Measurements from ENCODE around the gene ACSF2. TPM values are rescaled to one million over a fixed set of nuclear protein-coding genes. Genes with fewer than 3 reads are reported as not detected.

The ACSF2 gene
- polyA plus RNA-seq, 1 donor (not counting 4 experiments of a cell fraction or from before 2014, with no cell fraction given): 71.9 TPM

DNA sequence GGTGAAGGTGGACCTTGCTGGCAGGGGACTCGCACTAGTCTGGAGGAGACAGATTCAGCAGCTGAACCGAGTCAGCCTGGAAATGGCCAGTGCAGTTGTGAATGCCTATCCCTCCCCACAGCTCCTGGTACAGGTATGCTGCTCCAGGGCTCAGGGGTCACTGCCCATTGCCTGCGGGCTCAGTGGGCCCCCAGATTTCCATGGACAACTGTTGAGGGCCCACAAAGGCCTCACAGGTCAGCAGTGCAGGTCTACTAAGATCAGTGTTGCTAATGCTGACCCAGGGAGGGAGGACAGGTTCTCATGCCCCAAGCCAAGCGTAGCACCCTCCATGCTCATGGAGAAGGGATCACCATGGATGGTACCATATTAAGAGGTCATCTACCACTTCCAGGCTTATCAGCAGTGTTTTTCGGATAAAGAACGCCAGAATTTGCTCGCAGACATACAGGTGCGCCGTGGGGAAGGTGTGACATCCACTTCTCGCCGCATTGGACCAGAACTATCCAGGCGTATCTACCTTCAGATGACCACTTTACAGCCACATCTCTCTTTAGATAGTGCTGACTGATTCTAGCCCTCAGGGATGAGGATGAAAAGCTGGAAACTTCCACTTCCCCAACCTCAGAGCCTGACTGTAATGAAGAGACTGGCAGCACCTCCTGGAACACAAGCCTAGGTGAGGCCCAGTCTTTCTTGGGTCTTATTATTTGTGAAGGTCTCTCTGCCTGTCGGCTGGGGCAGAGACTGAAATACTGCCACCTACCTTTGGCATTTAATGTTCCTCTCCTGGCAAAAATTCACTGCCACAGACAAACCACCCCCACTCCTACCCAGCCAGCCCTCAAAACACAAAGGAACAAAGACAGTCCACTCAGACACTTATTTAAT is 45.4 kb upstream of the ACSF2 start:
- Histone ChIP-seq H3K36me3 (ENCODE audit: control insufficient read depth in 2 of 2, extremely low read depth in 1 of 2, insufficient read depth in 2 of 2, low read length in 2 of 2) (peaks cover 32 to 38% of the 10 kb centered on the region in 2 experiments), H3K4me1 (ENCODE audit: control insufficient read depth, extremely low read depth, insufficient read depth, low read length) (no peaks in the 10 kb centered on the region), H3K27me3 (ENCODE audit: control insufficient read depth, extremely low read depth, insufficient read depth, low read length) (no peaks in the 10 kb centered on the region), H3K79me2 (ENCODE audit: control insufficient read depth, insufficient read depth, low read length) (no peaks in the 10 kb centered on the region), H4K20me1 (ENCODE audit: control insufficient read depth, extremely low read depth, insufficient read depth, low read length) (no peaks in the 10 kb centered on the region), H3K4me2 (ENCODE audit: control insufficient read depth, extremely low read depth, insufficient read depth, low read depth, low read length) (no peak overlapping the region), H3K9ac (ENCODE audit: control insufficient read depth, extremely low read depth, insufficient read depth, low read length) (no peak overlapping the region), H3K9me1 (ENCODE audit: control insufficient read depth, extremely low read depth, insufficient read depth, low read length) (no peaks in the 10 kb centered on the region), H3K27ac (ENCODE audit: control insufficient read depth, insufficient read depth, low read length) (no peak overlapping the region), H3K4me3 (ENCODE audit: control insufficient read depth in 2 of 3, extremely low read depth in 1 of 3, insufficient read depth in 2 of 3, low read depth in 1 of 3, low read length in 3 of 3) (no peak overlapping the region), H2AFZ (ENCODE audit: control insufficient read depth, low read length) (no peak overlapping the region), H3K9me3 (ENCODE audit: control insufficient read depth, low read depth, low read length) (no peaks in the 10 kb centered on the region)
- DNase-seq (ENCODE audit: low read depth, low spot score): no peak
- no peak for FAIRE-seq
- no peak for TF ChIP-seq EZH2 (IDR thresholded peaks at IDR 0.05; ENCODE audit: low read length)
- TF ChIP-seq, protein P1, sequence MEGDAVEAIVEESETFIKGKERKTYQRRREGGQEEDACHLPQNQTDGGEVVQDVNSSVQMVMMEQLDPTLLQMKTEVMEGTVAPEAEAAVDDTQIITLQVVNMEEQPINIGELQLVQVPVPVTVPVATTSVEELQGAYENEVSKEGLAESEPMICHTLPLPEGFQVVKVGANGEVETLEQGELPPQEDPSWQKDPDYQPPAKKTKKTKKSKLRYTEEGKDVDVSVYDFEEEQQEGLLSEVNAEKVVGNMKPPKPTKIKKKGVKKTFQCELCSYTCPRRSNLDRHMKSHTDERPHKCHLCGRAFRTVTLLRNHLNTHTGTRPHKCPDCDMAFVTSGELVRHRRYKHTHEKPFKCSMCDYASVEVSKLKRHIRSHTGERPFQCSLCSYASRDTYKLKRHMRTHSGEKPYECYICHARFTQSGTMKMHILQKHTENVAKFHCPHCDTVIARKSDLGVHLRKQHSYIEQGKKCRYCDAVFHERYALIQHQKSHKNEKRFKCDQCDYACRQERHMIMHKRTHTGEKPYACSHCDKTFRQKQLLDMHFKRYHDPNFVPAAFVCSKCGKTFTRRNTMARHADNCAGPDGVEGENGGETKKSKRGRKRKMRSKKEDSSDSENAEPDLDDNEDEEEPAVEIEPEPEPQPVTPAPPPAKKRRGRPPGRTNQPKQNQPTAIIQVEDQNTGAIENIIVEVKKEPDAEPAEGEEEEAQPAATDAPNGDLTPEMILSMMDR (optimal IDR thresholded peaks at IDR 0.05 in 1 of 3, IDR thresholded peaks at IDR 0.05 in 1 of 3, conservative IDR thresholded peaks at IDR 0.05 in 1 of 3; ENCODE audit: extremely low read depth in 1 of 3, insufficient read depth in 2 of 3, low read length in 3 of 3): peak; percentile 15 to 34 (median 32)
- dilution Hi-C loops (cut with MboI; ENCODE audit: extremely low pct_ligation_motif_present, low sequenced_read_pairs): no loop called here

DNA sequence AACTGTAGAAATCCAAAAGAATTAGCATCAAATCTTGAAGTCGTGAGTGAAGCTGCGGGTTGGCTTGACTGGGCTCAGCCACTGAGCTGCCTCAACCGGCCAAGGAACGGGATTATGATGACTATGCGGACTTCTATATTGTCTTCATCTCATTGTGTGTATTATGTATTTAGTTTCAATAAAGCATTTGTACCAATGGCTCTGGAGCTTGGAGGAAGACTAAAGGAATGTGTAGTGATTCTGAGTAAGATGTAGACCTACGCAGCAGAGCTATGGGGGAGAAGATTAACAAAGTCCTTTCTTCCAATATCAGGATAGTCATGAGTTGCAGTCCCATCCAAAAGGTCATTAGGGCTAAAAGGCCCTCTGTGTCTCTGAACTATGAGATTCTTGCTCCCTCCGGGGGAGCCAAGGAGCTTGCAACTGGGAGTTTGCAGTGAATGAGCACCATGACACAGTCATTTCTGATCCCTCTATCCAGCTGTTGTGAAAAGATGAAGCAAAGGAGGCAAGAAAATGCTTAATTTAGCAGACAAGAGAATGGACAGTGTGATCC is 44.7 kb upstream of the ACSF2 start:
- Histone ChIP-seq H3K4me3 (ENCODE audit: control insufficient read depth in 2 of 3, extremely low read depth in 1 of 3, insufficient read depth in 2 of 3, low read depth in 1 of 3, low read length in 3 of 3) (no peak overlapping the region), H3K4me1 (ENCODE audit: control insufficient read depth, extremely low read depth, insufficient read depth, low read length) (no peaks in the 10 kb centered on the region), H3K9me3 (ENCODE audit: control insufficient read depth, low read depth, low read length) (no peaks in the 10 kb centered on the region), H3K27me3 (ENCODE audit: control insufficient read depth, extremely low read depth, insufficient read depth, low read length) (no peaks in the 10 kb centered on the region), H4K20me1 (ENCODE audit: control insufficient read depth, extremely low read depth, insufficient read depth, low read length) (no peaks in the 10 kb centered on the region), H3K9me1 (ENCODE audit: control insufficient read depth, extremely low read depth, insufficient read depth, low read length) (no peaks in the 10 kb centered on the region), H3K4me2 (ENCODE audit: control insufficient read depth, extremely low read depth, insufficient read depth, low read depth, low read length) (no peak overlapping the region), H3K36me3 (ENCODE audit: control insufficient read depth in 2 of 2, extremely low read depth in 1 of 2, insufficient read depth in 2 of 2, low read length in 2 of 2) (peaks cover 36 to 40% of the 10 kb centered on the region in 2 experiments), H2AFZ (ENCODE audit: control insufficient read depth, low read length) (no peak overlapping the region), H3K27ac (ENCODE audit: control insufficient read depth, insufficient read depth, low read length) (no peak overlapping the region), H3K79me2 (ENCODE audit: control insufficient read depth, insufficient read depth, low read length) (no peaks in the 10 kb centered on the region), H3K9ac (ENCODE audit: control insufficient read depth, extremely low read depth, insufficient read depth, low read length) (no peak overlapping the region)
- dilution Hi-C loops (cut with MboI; ENCODE audit: extremely low pct_ligation_motif_present, low sequenced_read_pairs): no loop called here
- no peak for DNase-seq (ENCODE audit: low read depth, low spot score)
- FAIRE-seq: no peak
- no peak for TF ChIP-seq EZH2 (IDR thresholded peaks at IDR 0.05; ENCODE audit: low read length)
- TF ChIP-seq, protein P1 (optimal IDR thresholded peaks at IDR 0.05 in 1 of 3, IDR thresholded peaks at IDR 0.05 in 1 of 3, conservative IDR thresholded peaks at IDR 0.05 in 1 of 3; ENCODE audit: extremely low read depth in 1 of 3, insufficient read depth in 2 of 3, low read length in 3 of 3): no peak
